SU-DHL-6 (cell line): Measurements from ENCODE around the gene PDLIM5.
"Not testable (repeated sequence)": the region's sequence is repeated elsewhere in the genome, so short reads cannot be mapped to it uniquely, and the experiment has no call there.

Source experiments
- H2AFZ ChIP-seq: fragments of 200-600 bp; sonication (generic); 2 replicates; pipeline ENCODE4 v1.6.1; 2014; ENCODE audit warnings: low read depth, mild to moderate bottlenecking, moderate library complexity, mixed read lengths, antibody characterized with exemption, low read length; ENCODE audit not compliant: severe bottlenecking
- H3F3A ChIP-seq: fragments of 200-600 bp; shearing (Covaris generic); 2 replicates; pipeline ENCODE4 v1.6.0; 2016; ENCODE audit warnings: antibody characterized with exemption, mild to moderate bottlenecking; ENCODE audit not compliant: insufficient read depth
- H3K27ac ChIP-seq: fragments of 200-600 bp; sonication (generic); 2 replicates; pipeline ENCODE4 v1.5.1; 2016; ENCODE audit warnings: low read depth, mild to moderate bottlenecking, low read length, moderate library complexity, mixed read lengths
- H3K27me3 ChIP-seq: fragments of 200-600 bp; sonication (generic), shearing (Covaris generic); 2 replicates; pipeline ENCODE4 v1.6.0; 2014; ENCODE audit warnings: mild to moderate bottlenecking, low read length
- H3K36me3 ChIP-seq: fragments of 200-600 bp; sonication (generic); 2 replicates; pipeline ENCODE4 v1.6.1; 2014; ENCODE audit warnings: mild to moderate bottlenecking, low read length, mixed read lengths
- H3K4me2 ChIP-seq: fragments of 300-600, 200-600 bp; shearing (Covaris generic), sonication (generic); 2 replicates; pipeline ENCODE4 v1.6.0; 2014; ENCODE audit warnings: low read length, low read depth, mild to moderate bottlenecking; ENCODE audit not compliant: poor library complexity, severe bottlenecking
- H3K4me3 ChIP-seq: fragments of 200-600 bp; sonication (generic); 2 replicates; pipeline ENCODE4 v1.5.1; 2014; ENCODE audit warnings: antibody characterized with exemption, low read length, mild to moderate bottlenecking, mixed read lengths; ENCODE audit not compliant: insufficient read depth, poor library complexity, severe bottlenecking
- H3K79me2 ChIP-seq: fragments of 200-600 bp; sonication (generic); 2 replicates; pipeline ENCODE4 v1.6.1; 2014; ENCODE audit warnings: mild to moderate bottlenecking, low read length, moderate library complexity; ENCODE audit not compliant: insufficient read depth
- H3K9ac ChIP-seq: fragments of 200-600 bp; sonication (generic); 2 replicates; pipeline ENCODE4 v1.7.0; 2014; ENCODE audit warnings: mild to moderate bottlenecking, low read length
- H3K9me2 ChIP-seq: fragments of 200-600 bp; sonication (generic); replicated peaks from 2 replicates; pipeline ENCODE4 v1.6.1; 2014; ENCODE audit warnings: low read length; ENCODE audit not compliant: insufficient read depth
- H3K9me3 ChIP-seq: fragments of 200-600 bp; sonication (generic); 2 replicates; pipeline ENCODE4 v1.6.1; 2014; ENCODE audit warnings: low read length, mixed read lengths; ENCODE audit not compliant: insufficient read depth
- H4K20me1 ChIP-seq: fragments of 200-600 bp; sonication (generic); 2 replicates; pipeline ENCODE4 v1.6.1; 2014; ENCODE audit warnings: low read depth, mild to moderate bottlenecking, antibody characterized with exemption, low read length, moderate library complexity, mixed read lengths
- CTCF ChIP-seq: fragments of 200-600 bp; sonication (generic); IDR thresholded peaks from one replicate; pipeline ENCODE4 v1.5.1; 2017; ENCODE audit warnings: antibody characterized with exemption, mild to moderate bottlenecking, low read length, moderate library complexity; ENCODE audit not compliant: insufficient read depth, poor library complexity, severe bottlenecking
- EZH2phosphoT487 ChIP-seq: fragments of 200-600 bp; sonication (generic), shearing (Covaris generic); conservative IDR thresholded peaks from 2 replicates; pipeline ENCODE4 v1.6.1; 2018; ENCODE audit warnings: mild to moderate bottlenecking, antibody characterized with exemption, low read length, moderate library complexity, mixed read lengths

The PDLIM5 gene

GRCh38 chr4:94623126-94623911 is 171.6 kb downstream of the PDLIM5 start:
- Histone ChIP-seq H3K36me3 (no peaks in the 10 kb centered on the region), H3K27me3 (no peaks in the 10 kb centered on the region), H3K9ac (no peak overlapping the region), H2AFZ (no peak overlapping the region), H3K4me3 (no peak overlapping the region), H3F3A (no peaks in the 10 kb centered on the region), H3K9me3 (no peaks in the 10 kb centered on the region), H3K9me2 (no peaks in the 10 kb centered on the region), H3K4me2 (no peak overlapping the region), H3K79me2 (no peaks in the 10 kb centered on the region), H3K27ac (no peak overlapping the region), H4K20me1 (no peaks in the 10 kb centered on the region)
- TF ChIP-seq EZH2phosphoT487 (no peak), CTCF (no peak)

- H2AFZ ChIP-seq: no peak overlapping the region
- no peaks in the 10 kb centered on the region for H3K9me3 ChIP-seq
- H3K27ac ChIP-seq: no peak overlapping the region
- H4K20me1 ChIP-seq: no peaks in the 10 kb centered on the region
- H3K9ac ChIP-seq: no peak overlapping the region
- H3K4me3 ChIP-seq: no peak overlapping the region
- no peak for TF ChIP-seq CTCF
- TF ChIP-seq EZH2phosphoT487: no peak
- no peaks in the 10 kb centered on the region for H3F3A ChIP-seq
- H3K4me2 ChIP-seq: no peak overlapping the region
- H3K27me3 ChIP-seq: no peaks in the 10 kb centered on the region
- no peaks in the 10 kb centered on the region for H3K36me3 ChIP-seq
- H3K9me2 ChIP-seq: no peaks in the 10 kb centered on the region
- H3K79me2 ChIP-seq: no peaks in the 10 kb centered on the region
Measured at GRCh38 chr4:94626942-94627341, 175.2 kb downstream of the PDLIM5 start.

DNA sequence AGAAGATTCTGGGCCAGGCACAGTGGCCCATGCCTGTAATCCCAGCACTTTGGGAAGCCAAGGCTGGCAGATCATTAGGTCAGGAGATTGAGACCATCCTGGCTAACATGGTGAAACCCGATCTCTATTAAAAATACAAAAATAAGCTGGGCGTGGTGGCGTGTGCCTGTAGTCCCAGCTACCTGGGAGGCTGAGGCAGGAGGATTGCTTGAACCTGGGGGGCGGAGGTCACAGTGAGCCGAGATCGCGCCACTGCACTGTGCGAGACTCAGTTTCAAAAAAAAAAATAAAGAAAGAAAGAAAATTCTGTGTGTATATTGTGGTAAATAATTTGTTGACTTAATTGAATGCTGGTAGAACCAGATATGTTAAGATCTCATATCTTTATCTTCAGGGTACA is 177.3 kb downstream of the PDLIM5 start:
- not testable (repeated sequence) for H3K27me3 ChIP-seq, H3K9me3 ChIP-seq, H3F3A ChIP-seq, H3K9ac ChIP-seq, H3K4me2 ChIP-seq, H3K4me3 ChIP-seq, H4K20me1 ChIP-seq, H3K36me3 ChIP-seq, H3K9me2 ChIP-seq, H3K27ac ChIP-seq, H2AFZ ChIP-seq, H3K79me2 ChIP-seq

DNA sequence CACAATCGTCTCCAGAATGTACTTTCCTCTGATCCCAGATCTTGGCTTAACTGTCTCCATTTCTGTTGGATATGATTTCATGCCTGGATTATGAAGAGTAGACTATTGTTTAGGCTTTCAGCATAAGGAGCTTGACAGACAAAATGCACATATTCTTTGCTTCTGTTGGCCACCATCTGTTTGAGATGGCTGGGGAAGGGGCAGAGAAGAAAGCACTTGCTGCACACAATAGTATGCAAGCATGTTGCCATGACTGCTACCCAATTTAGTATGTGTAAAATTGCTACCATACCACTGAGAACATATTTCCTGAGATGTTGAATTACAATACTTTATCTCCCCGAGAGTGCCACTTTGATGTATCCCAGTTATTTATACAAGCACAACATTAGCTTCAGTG is 178.1 kb downstream of the PDLIM5 start:
- H3K9ac ChIP-seq: no peak overlapping the region
- H2AFZ ChIP-seq: no peak overlapping the region
- no peak overlapping the region for H3K27ac ChIP-seq
- TF ChIP-seq CTCF (no peak), EZH2phosphoT487 (no peak)
- H4K20me1 ChIP-seq: no peaks in the 10 kb centered on the region
- H3K9me3 ChIP-seq: no peaks in the 10 kb centered on the region
- H3K79me2 ChIP-seq: no peaks in the 10 kb centered on the region
- H3K4me3 ChIP-seq: no peak overlapping the region
- H3K4me2 ChIP-seq: no peak overlapping the region
- no peaks in the 10 kb centered on the region for H3K36me3 ChIP-seq
- H3F3A ChIP-seq: no peaks in the 10 kb centered on the region
- no peaks in the 10 kb centered on the region for H3K27me3 ChIP-seq
- no peaks in the 10 kb centered on the region for H3K9me2 ChIP-seq
